Coronary artery (tissue), 2 donors: ENCODE results near the gene CD276.

Source experiments
- DNase-seq: peaks from one replicate; pipeline ENCODE4 v3.0.0-alpha.2; 2017; ENCODE audit warnings: low spot score
- H3K27ac ChIP-seq, 2 donors: fragments of 200-600 bp; sonication (generic); one replicate each; pipeline ENCODE4 v1.5.1; 2016 to 2019
- H3K4me3 ChIP-seq: fragments of 200-600 bp; sonication (generic); 2 replicates; pipeline ENCODE4 v1.5.1; 2016; ENCODE audit warnings: mild to moderate bottlenecking, moderate library complexity
- TF ChIP-seq, protein P1 (sequence below): fragments of 200-600 bp; sonication (generic); IDR thresholded peaks from one replicate; pipeline ENCODE4 v1.5.1; 2019; ENCODE audit warnings: antibody characterized with exemption

CD276 gene

DNA sequence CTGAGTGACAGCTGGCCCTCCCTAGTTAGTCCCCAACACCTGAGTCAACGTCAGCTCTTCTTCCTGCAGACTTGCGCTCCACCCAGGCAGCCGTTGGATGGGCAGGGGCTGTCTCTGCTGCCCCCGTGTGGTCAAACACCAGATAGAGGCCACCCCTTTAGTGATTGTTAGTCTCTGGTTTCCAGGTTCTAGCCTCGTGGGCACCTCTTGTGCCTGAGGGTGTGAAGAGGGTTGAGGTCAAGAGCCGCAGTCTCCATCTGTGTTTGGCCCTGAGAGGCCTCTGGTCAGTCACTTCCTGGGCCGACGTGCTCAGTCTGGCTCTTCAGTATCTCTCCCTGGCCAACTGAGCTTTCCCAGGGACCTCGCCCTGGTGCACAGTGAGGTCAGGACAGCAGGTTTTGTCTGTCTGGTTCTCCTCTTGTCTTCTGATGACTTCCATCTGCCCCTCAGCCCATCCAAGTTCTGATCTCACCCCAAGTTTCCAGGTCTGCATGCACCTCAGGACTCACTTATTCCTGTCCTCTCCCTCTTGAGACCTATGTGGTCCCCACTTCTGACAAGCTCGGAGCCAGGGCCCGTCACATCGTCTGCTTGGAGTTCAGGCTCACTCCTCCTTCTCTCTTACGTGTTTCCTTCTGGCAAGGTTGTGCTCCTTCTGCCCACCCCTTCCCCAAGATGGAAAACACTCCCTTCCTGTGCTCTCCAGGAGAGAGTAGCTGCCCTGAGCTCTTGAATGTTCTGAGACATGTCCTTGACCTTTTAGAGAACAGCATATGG lies 20.9 kb downstream of the CD276 start:
- DNase-seq, result no peak
- TF ChIP-seq, protein P1, sequence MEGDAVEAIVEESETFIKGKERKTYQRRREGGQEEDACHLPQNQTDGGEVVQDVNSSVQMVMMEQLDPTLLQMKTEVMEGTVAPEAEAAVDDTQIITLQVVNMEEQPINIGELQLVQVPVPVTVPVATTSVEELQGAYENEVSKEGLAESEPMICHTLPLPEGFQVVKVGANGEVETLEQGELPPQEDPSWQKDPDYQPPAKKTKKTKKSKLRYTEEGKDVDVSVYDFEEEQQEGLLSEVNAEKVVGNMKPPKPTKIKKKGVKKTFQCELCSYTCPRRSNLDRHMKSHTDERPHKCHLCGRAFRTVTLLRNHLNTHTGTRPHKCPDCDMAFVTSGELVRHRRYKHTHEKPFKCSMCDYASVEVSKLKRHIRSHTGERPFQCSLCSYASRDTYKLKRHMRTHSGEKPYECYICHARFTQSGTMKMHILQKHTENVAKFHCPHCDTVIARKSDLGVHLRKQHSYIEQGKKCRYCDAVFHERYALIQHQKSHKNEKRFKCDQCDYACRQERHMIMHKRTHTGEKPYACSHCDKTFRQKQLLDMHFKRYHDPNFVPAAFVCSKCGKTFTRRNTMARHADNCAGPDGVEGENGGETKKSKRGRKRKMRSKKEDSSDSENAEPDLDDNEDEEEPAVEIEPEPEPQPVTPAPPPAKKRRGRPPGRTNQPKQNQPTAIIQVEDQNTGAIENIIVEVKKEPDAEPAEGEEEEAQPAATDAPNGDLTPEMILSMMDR, result peak; percentile 63

DNA sequence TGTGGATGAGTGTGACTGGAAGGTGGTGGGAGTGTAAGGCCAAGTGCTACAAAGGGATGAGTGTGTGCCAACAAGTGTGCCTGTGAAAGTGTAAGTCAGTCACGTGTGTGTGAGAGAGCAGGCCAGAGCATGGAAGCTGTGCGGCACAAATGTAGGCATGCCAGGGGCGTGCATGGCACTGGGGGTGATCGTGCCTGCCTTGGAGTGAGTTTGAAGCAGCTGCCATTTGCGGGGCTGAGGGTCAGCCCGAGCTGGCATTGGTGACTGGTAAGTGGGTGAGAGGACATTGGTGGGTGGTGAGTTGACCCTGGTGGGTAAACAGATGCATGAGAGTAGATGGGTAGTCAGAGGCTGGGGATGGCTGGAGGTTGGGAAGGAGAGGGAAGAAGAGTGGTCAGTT lies 24.5 kb downstream of the CD276 start:
- TF ChIP-seq, protein P1, result no peak

More for the DNA sequence above, 20.9 kb downstream of the CD276 start:
- Histone ChIP-seq H3K27ac (no peak overlapping the region), H3K4me3 (no peak overlapping the region)

DNA sequence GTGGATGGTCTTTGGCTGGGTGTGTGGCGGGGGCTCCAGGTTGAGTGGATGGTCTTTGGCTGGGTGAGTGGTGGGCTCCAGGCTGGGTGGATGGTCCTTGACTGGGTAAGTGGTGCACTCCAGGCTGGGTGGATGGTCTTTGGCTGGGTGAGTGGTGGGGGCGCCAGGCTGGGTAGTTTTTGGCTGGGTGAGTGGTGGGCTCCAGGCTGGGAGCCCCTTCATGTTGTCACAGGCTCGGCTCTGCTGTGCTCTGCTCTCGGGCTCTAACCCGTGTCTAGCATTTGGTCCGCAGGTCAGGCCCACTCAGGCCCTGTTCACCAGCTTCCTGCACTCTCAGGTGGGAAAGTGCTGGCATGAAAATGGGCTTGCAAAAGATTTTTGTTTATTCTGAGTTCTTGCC lies 25.1 kb downstream of the CD276 start:
- H3K27ac ChIP-seq, result no peak overlapping the region
- no peak for DNase-seq
- TF ChIP-seq, protein P1, result no peak

More for the DNA sequence above, 24.5 kb downstream of the CD276 start:
- H3K27ac ChIP-seq, result no peak overlapping the region
- no peak for DNase-seq
- no peak overlapping the region for H3K4me3 ChIP-seq

DNA sequence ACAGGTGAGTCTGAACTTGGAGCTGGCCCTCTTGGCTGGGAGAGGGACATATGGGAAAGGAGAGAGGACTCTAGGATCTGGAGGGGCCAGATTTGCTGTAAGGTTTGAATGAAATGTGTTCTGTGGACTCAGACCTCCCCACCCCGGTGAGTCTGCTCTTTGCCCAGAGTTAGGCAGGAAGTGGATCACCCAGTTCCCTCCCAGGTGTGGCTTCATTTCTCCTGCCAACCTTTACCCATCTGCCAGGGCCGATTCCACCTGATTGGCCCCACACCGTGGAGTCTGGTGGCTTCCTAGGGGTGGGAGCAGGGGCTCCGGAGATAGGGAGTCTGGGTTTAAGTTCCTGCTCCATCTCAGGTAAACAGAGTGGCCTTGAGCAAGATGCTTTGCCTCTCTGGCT lies 25.5 kb downstream of the CD276 start:
- Histone ChIP-seq H3K27ac (no peak overlapping the region), H3K4me3 (no peak overlapping the region)
- DNase-seq, result no peak
- TF ChIP-seq, protein P1, result no peak

More for the DNA sequence above, 25.1 kb downstream of the CD276 start:
- H3K4me3 ChIP-seq, result no peak overlapping the region

DNA sequence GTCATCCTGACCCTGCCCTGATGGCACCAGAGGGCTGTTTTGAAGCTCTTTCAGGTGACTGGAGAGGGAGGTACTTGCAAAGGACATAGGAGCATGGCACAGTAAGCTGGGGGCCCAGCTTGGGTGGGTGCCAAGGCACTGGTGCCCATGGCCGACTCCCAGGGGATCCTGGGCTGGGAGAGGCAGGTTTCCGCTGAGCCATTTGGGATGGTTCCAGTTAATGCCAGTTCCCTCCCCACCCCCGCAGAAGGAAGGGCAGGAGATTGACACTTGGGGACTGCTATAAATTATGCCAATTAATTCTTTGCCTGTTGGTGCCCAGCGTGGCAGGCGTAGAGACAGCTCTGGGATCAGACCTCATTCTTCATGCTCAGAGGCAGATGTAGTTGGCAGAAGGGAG lies 26.1 kb downstream of the CD276 start:
- TF ChIP-seq, protein P1, result no peak
- DNase-seq, result no peak
- H3K4me3 ChIP-seq, result no peak overlapping the region
- H3K27ac ChIP-seq, result no peak overlapping the region

DNA sequence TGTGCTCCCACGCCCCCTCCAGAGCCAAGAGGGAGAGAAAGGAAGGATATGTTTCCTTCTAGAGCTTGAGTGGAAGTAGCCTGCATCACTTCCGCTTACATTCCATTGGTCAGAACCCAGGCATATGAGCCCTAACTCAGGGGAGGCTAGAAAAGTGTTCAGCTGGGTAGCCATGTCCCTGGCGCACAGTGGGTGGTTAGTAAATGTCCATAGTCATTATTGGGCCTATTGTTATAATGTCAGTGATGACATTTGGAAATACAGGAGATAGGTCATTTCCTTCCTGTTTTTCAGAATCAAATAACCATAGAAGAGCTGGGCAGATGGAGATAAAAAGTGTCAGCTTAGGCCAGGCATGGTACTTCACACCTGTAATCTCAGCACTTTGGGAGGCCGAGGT lies 27.3 kb downstream of the CD276 start:
- H3K4me3 ChIP-seq, result no peak overlapping the region
- TF ChIP-seq, protein P1, result no peak
- no peak overlapping the region for H3K27ac ChIP-seq
- DNase-seq, result no peak

DNA sequence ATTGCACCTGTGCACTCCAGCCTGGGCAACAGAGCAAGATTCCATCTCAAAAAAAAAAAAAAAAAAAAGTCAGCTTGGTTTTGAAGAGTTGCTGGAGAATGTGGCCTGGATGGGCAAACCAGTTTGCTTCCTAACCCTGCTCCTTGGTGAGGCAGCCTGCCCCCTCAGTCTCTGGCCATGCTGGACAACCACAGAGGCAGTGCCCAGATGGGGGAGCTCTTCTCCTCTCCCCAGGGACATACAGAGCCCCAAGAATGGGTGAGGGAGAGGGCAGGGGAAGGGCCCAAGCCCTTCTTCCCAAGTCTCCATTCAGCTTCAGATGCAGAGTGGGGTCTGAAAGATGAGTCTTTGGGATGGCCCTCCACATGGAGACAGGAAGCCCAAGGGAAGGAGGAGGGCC lies 27.9 kb downstream of the CD276 start:
- Histone ChIP-seq H3K4me3 (no peak overlapping the region), H3K27ac (no peak overlapping the region)
- TF ChIP-seq, protein P1, result no peak
- DNase-seq, result no peak
